ENCODE results near the gene EXOSC3. TPM values are rescaled to one million over a fixed set of nuclear protein-coding genes. Genes with fewer than 3 reads are reported as not detected.

EXOSC3 gene
- total and polyA plus RNA-seq, 8 donors = 25.6 to 43.4 (median 36.0) TPM

DNA sequence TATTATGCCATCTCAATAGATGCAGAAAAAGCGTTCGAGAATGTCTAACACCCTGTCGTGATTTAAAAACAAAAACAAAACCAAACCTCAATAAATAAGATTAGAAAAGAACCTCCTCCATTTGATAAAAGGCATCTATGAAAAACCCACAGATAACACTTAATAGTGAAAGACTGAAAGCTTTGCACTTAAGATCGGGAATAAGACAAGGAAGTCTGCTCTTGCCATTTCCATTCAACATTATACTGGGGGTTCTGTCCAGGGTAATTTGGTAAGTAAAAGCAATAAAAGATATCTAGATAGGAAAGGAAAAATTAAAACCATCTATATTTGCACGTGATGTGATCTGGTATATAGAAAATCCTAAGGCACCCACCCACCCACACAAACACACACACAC, 7.3 kb upstream of the EXOSC3 start:
- DNase-seq = no peak
- H3K27ac ChIP-seq = no peak overlapping the region
- ATAC-seq = no peak
- H3K27me3 ChIP-seq = peaks cover 0 to 5% of the 10 kb centered on the region in 2 donors
- no peak overlapping the region for H3K4me3 ChIP-seq
- no peaks in the 10 kb centered on the region for H3K36me3 ChIP-seq
- TF ChIP-seq, protein P1, sequence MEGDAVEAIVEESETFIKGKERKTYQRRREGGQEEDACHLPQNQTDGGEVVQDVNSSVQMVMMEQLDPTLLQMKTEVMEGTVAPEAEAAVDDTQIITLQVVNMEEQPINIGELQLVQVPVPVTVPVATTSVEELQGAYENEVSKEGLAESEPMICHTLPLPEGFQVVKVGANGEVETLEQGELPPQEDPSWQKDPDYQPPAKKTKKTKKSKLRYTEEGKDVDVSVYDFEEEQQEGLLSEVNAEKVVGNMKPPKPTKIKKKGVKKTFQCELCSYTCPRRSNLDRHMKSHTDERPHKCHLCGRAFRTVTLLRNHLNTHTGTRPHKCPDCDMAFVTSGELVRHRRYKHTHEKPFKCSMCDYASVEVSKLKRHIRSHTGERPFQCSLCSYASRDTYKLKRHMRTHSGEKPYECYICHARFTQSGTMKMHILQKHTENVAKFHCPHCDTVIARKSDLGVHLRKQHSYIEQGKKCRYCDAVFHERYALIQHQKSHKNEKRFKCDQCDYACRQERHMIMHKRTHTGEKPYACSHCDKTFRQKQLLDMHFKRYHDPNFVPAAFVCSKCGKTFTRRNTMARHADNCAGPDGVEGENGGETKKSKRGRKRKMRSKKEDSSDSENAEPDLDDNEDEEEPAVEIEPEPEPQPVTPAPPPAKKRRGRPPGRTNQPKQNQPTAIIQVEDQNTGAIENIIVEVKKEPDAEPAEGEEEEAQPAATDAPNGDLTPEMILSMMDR (IDR thresholded peaks at IDR 0.05) = no peak
- H3K9me3 ChIP-seq = no peaks in the 10 kb centered on the region
- no peaks in the 10 kb centered on the region for H3K4me1 ChIP-seq
- intact Hi-C loops (cut with DNase I) = no loop called here

DNA sequence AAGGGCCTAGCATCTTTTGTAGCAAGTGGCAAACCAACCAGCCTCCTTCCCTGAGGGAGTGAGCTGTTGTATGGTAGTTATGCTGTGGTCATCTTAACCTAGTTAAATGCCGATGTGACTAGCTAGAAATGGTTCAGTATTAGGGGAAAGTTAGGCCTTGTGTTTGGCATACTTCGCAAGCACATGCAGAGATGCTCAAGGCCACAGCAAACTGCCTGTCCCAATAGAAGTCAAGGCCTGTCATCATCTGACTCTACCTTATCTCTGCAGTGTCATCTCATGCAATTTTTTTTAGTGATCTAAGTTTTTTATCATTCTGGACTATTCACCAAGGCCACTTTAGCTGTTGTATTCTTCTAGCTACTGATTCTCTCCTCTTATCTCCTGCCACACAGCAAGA, 5.2 kb upstream of the EXOSC3 start:
- ATAC-seq (no peak), DNase-seq (no peak)
- Histone ChIP-seq H3K27me3 (peaks cover 0 to 13% of the 10 kb centered on the region in 2 donors), H3K4me1 (peaks cover 0 to 5% of the 10 kb centered on the region in 2 donors), H3K27ac (no peak overlapping the region), H3K36me3 (no peaks in the 10 kb centered on the region), H3K4me3 (no peak overlapping the region), H3K9me3 (no peaks in the 10 kb centered on the region)
- intact Hi-C loops (cut with DNase I) = no loop called here
- TF ChIP-seq, protein P1 (IDR thresholded peaks at IDR 0.05) = no peak

DNA sequence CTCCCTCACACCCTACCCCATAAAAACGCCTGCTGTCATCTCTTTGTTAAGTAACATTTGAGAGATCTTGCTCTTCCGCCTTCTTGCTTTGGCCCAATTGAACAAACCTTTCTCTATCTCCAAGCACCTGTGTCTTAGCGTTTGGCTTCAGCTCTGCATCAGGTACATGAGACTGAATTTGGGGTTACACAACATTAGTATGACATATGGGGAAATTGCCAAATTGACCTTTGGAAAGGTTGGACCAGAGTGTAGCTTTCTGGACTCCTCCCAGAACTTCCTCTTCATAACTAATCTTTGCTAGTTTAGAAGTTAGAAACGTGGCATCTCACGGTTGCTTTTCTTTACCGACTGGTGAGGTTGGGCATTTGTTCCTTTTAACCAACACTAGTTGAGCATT, 3.5 kb upstream of the EXOSC3 start:
- intact Hi-C loops (cut with DNase I) = no loop called here
- peak overlapping the region in 1 of 2 donors; percentile 74 for H3K27ac ChIP-seq

DNA sequence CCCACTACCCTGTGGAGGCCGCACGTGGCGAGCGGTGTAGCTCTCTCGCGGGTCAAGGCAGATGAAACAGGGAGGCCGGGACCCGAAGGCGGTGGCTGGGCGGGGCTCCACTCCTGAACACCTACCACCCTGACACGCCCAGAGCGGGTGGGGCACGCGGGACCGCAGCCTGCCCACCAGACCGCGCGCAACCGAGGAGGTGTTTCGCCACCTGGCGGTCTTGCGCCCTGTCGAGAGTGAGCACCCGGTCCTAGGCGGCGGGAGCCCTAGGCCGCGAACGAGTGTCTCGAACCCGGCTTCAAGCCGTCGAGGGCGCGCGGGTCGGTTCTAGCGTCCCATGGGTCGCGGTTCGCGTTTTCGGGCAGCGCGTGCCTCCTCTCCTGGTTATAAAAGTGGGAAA, 2.2 kb upstream of the EXOSC3 start:
- intact Hi-C loops (cut with DNase I) = no loop called here
- TF ChIP-seq, protein P1 (IDR thresholded peaks at IDR 0.05) = no peak

More for the DNA sequence above, 3.5 kb upstream of the EXOSC3 start:
- Histone ChIP-seq H3K36me3 (peaks cover 0 to 1% of the 10 kb centered on the region in 2 donors), H3K4me3 (no peak overlapping the region), H3K4me1 (peaks cover 5 to 17% of the 10 kb centered on the region in 2 donors), H3K9me3 (no peaks in the 10 kb centered on the region), H3K27me3 (peaks cover 0 to 13% of the 10 kb centered on the region in 2 donors)
- DNase-seq (no peak), ATAC-seq (no peak)
- TF ChIP-seq, protein P1 (IDR thresholded peaks at IDR 0.05) = no peak

DNA sequence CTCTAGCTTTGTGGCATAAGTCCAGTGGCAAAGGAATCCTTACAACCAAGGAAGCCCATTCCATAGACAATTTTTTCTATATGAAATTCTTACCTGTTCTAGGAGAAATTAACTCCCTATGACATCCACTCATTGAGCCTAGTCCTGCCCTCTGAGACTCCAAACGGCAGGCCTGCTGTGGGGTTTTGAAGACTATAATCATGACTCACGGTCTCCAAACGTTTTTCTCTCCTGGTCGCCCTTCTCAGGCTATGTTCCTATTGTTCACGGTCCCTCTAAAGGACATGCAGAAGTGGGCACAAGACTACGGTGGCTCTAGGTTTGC, 611 bp downstream of the EXOSC3 start:
- TF ChIP-seq, protein P1 (IDR thresholded peaks at IDR 0.05) = no peak
- Histone ChIP-seq H3K9me3 (no peaks in the 10 kb centered on the region), H3K27me3 (peaks cover 0 to 13% of the 10 kb centered on the region in 2 donors), H3K4me3 (peak overlapping the region; percentile 89 to 91), H3K4me1 (peaks cover 5 to 35% of the 10 kb centered on the region in 2 donors), H3K36me3 (peaks cover 0 to 42% of the 10 kb centered on the region in 2 donors), H3K27ac (peak overlapping the region; percentile 57 to 92)
- DNase-seq (no peak), ATAC-seq (no peak)
- intact Hi-C loops (cut with DNase I) = no loop called here

More for the DNA sequence above, 2.2 kb upstream of the EXOSC3 start:
- Histone ChIP-seq H3K9me3 (no peaks in the 10 kb centered on the region), H3K27ac (peak overlapping the region in 1 of 2 donors; percentile 74), H3K4me1 (peaks cover 5 to 28% of the 10 kb centered on the region in 2 donors), H3K4me3 (no peak overlapping the region), H3K36me3 (peaks cover 0 to 14% of the 10 kb centered on the region in 2 donors), H3K27me3 (peaks cover 0 to 13% of the 10 kb centered on the region in 2 donors)
- ATAC-seq (no peak), DNase-seq (peak in 1 of 4 donors; percentile 72)

Measured in left lung (tissue), 10 donors.